ENCODE measurements around the gene DCDC2C. TPM values are rescaled to one million over a fixed set of nuclear protein-coding genes. Genes with fewer than 3 reads are reported as not detected.

The DCDC2C gene
- total and polyA plus RNA-seq, 2 donors (not counting 1 experiment from before 2014, with no cell fraction given) = not detected

DNA sequence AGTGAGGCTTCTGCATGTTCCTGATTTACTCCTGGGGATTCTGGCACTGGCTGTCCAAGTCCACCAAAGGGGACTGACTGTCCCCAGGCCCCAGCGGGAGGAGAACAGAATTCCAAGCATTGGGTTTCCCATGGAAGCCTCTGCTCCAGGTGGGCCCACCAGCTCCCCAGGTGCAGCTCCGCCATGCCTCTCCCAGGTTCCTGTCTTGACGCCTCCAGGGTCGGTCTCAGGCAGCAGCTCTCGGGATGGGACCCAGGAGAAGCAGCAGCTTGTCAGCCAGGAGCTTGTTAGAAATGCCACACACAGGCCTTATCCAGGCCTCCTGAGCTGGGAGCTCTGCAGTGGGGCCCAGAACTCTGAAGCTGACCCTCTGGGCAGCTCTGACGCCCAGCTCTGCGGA, 47.9 kb downstream of the DCDC2C start:
- H2AFZ ChIP-seq (ENCODE audit: low read length) = no peak overlapping the region
- TF ChIP-seq, protein P1, sequence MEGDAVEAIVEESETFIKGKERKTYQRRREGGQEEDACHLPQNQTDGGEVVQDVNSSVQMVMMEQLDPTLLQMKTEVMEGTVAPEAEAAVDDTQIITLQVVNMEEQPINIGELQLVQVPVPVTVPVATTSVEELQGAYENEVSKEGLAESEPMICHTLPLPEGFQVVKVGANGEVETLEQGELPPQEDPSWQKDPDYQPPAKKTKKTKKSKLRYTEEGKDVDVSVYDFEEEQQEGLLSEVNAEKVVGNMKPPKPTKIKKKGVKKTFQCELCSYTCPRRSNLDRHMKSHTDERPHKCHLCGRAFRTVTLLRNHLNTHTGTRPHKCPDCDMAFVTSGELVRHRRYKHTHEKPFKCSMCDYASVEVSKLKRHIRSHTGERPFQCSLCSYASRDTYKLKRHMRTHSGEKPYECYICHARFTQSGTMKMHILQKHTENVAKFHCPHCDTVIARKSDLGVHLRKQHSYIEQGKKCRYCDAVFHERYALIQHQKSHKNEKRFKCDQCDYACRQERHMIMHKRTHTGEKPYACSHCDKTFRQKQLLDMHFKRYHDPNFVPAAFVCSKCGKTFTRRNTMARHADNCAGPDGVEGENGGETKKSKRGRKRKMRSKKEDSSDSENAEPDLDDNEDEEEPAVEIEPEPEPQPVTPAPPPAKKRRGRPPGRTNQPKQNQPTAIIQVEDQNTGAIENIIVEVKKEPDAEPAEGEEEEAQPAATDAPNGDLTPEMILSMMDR (conservative IDR thresholded peaks at IDR 0.05 in 1 of 2, IDR thresholded peaks at IDR 0.05 in 1 of 2; ENCODE audit: low read depth in 1 of 2, low read length in 2 of 2) = no peak
- no peak for TF ChIP-seq EZH2 (IDR thresholded peaks at IDR 0.05; ENCODE audit: low read length, missing control alignments)

DNA sequence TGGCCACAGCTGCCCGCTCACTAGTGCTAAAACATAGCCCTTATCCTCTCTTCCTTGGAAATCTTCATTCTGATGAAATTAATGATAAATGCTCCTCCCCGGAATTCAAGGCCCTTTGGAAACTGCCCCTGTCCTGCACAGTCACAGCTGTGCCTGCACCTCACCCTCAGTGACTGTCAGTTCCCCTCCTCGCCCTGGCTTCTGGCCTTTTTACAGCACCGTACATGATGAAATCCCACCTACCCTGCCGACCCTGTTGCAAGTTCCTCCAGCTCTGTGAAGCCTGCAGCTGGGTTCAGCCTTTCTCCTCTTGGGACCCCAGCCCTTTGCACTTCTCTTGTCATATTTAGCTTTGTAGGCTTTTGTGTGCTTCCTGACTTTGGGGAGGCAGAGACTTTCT, 48.4 kb downstream of the DCDC2C start:
- Histone ChIP-seq H3K4me1 (ENCODE audit: control insufficient read depth, extremely low read depth, insufficient read depth, low read length) (no peaks in the 10 kb centered on the region), H3K79me2 (ENCODE audit: control insufficient read depth, insufficient read depth, low read length) (no peaks in the 10 kb centered on the region), H3K9ac (ENCODE audit: insufficient read depth, low read length) (no peak overlapping the region), H3K36me3 (ENCODE audit: control insufficient read depth, insufficient read depth, low read length) (no peaks in the 10 kb centered on the region), H2AFZ (ENCODE audit: low read length) (no peak overlapping the region), H3K9me3 (ENCODE audit: control insufficient read depth, insufficient read depth, low read depth, low read length) (peaks cover 3% of the 10 kb centered on the region), H3K4me3 (replicated peaks in 1 of 4; ENCODE audit: control extremely low read depth in 1 of 4, insufficient read depth in 1 of 4, low read depth in 3 of 4, low read length in 4 of 4) (no peak overlapping the region), H3K27me3 (ENCODE audit: control insufficient read depth, insufficient read depth, low read length) (no peaks in the 10 kb centered on the region), H3K27ac (ENCODE audit: insufficient read depth, low read length) (no peak overlapping the region), H4K20me1 (ENCODE audit: control insufficient read depth, extremely low read depth, insufficient read depth, low read length) (no peaks in the 10 kb centered on the region), H3K4me2 (ENCODE audit: extremely low read depth, insufficient read depth, low read length) (no peak overlapping the region)
- no peak for DNase-seq (ENCODE audit: low read depth in 2 of 2)
- TF ChIP-seq EZH2 (IDR thresholded peaks at IDR 0.05; ENCODE audit: low read length, missing control alignments) = no peak
- TF ChIP-seq, protein P1 (conservative IDR thresholded peaks at IDR 0.05 in 1 of 2, IDR thresholded peaks at IDR 0.05 in 1 of 2; ENCODE audit: low read depth in 1 of 2, low read length in 2 of 2) = no peak

More for the DNA sequence above, 47.9 kb downstream of the DCDC2C start:
- Histone ChIP-seq H3K79me2 (ENCODE audit: control insufficient read depth, insufficient read depth, low read length) (no peaks in the 10 kb centered on the region), H3K4me2 (ENCODE audit: extremely low read depth, insufficient read depth, low read length) (no peak overlapping the region), H3K4me1 (ENCODE audit: control insufficient read depth, extremely low read depth, insufficient read depth, low read length) (no peaks in the 10 kb centered on the region), H3K27me3 (ENCODE audit: control insufficient read depth, insufficient read depth, low read length) (no peaks in the 10 kb centered on the region), H3K36me3 (ENCODE audit: control insufficient read depth, insufficient read depth, low read length) (no peaks in the 10 kb centered on the region), H4K20me1 (ENCODE audit: control insufficient read depth, extremely low read depth, insufficient read depth, low read length) (no peaks in the 10 kb centered on the region), H3K9me3 (ENCODE audit: control insufficient read depth, insufficient read depth, low read depth, low read length) (peaks cover 3% of the 10 kb centered on the region), H3K4me3 (replicated peaks in 1 of 4; ENCODE audit: control extremely low read depth in 1 of 4, insufficient read depth in 1 of 4, low read depth in 3 of 4, low read length in 4 of 4) (no peak overlapping the region), H3K9ac (ENCODE audit: insufficient read depth, low read length) (no peak overlapping the region), H3K27ac (ENCODE audit: insufficient read depth, low read length) (no peak overlapping the region)
- DNase-seq (ENCODE audit: low read depth in 2 of 2) = no peak

DNA sequence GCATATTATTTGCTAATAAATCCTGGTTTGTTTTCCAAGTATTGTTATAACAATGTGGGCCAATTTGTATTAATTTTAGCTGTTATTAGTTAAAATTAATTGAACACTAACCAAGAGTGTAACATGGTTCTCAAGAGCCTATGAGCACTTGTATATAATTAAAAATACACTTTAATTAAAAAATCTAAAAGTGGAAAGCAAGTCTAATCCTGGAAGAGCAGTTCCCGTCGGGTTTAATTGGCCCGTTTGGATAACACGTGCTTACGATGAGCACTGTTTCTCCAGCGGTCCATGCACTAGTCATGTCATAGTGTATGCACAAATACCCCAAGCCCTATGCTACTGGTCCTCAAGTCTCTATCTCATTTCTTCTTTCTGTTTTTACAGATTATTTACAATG, 49.0 kb downstream of the DCDC2C start:
- DNase-seq (ENCODE audit: low read depth in 2 of 2) = no peak
- H3K4me3 ChIP-seq (replicated peaks in 1 of 4; ENCODE audit: control extremely low read depth in 1 of 4, insufficient read depth in 1 of 4, low read depth in 3 of 4, low read length in 4 of 4) = no peak overlapping the region

More for the DNA sequence above, 49.0 kb downstream of the DCDC2C start:
- Histone ChIP-seq H3K27me3 (ENCODE audit: control insufficient read depth, insufficient read depth, low read length) (no peaks in the 10 kb centered on the region), H3K9ac (ENCODE audit: insufficient read depth, low read length) (no peak overlapping the region), H3K36me3 (ENCODE audit: control insufficient read depth, insufficient read depth, low read length) (no peaks in the 10 kb centered on the region), H3K4me1 (ENCODE audit: control insufficient read depth, extremely low read depth, insufficient read depth, low read length) (no peaks in the 10 kb centered on the region), H3K4me2 (ENCODE audit: extremely low read depth, insufficient read depth, low read length) (no peak overlapping the region), H4K20me1 (ENCODE audit: control insufficient read depth, extremely low read depth, insufficient read depth, low read length) (no peaks in the 10 kb centered on the region), H3K9me3 (ENCODE audit: control insufficient read depth, insufficient read depth, low read depth, low read length) (peaks cover 3% of the 10 kb centered on the region), H2AFZ (ENCODE audit: low read length) (no peak overlapping the region), H3K27ac (ENCODE audit: insufficient read depth, low read length) (no peak overlapping the region), H3K79me2 (ENCODE audit: control insufficient read depth, insufficient read depth, low read length) (no peaks in the 10 kb centered on the region)
- TF ChIP-seq, protein P1 (conservative IDR thresholded peaks at IDR 0.05 in 1 of 2, IDR thresholded peaks at IDR 0.05 in 1 of 2; ENCODE audit: low read depth in 1 of 2, low read length in 2 of 2) = no peak
- TF ChIP-seq EZH2 (IDR thresholded peaks at IDR 0.05; ENCODE audit: low read length, missing control alignments) = no peak

Measured in fibroblast of lung (primary cell).